Pancreas (tissue), 10 donors: ENCODE measurements around the gene CEP85L. TPM values are rescaled to one million over a fixed set of nuclear protein-coding genes. Genes with fewer than 3 reads are reported as not detected.

Source experiments
- ATAC-seq, 4 donors: fragments of 200-7000 bp; cut with Tn5 transposase; one replicate each; pipeline versions ENCODE4 v1.8.0 to v1.9.1; 2020; ENCODE audit warnings: mild to moderate bottlenecking in 4 of 4, moderate library complexity in 4 of 4
- DNase-seq, 6 donors: peaks; one replicate each; pipeline ENCODE4 v3.0.0-alpha.2; 2020
- FAIRE-seq: peaks from 2 replicates; lab custom pipeline; 2012; peaks lifted over from hg19 to GRCh38; lab: Jason Lieb, UNC
- H3K27ac ChIP-seq, 4 donors: fragments of 200-600 bp; sonication (generic); 1 replicate in 3 of 4; 2 replicates in 1 of 4; pipeline versions ENCODE4 v1.5.0 to v1.8.0; 2020
- H3K27me3 ChIP-seq, 4 donors: fragments of 200-600 bp; one replicate each; pipeline ENCODE4 v1.8.0; 2021
- H3K36me3 ChIP-seq, 3 donors: fragments of 200-600 bp; sonication (generic) in 1 of 3; one replicate each; pipeline versions ENCODE4 v1.5.0 to v1.8.0; 2020 to 2021
- H3K4me1 ChIP-seq, 3 donors: fragments of 200-600 bp; one replicate each; pipeline ENCODE4 v1.8.0; 2021
- H3K4me3 ChIP-seq, 4 donors: fragments of 200-600 bp; sonication (generic) in 2 of 4; one replicate each; pipeline versions ENCODE4 v1.5.0 to v1.8.0; 2020 to 2021
- H3K9me3 ChIP-seq, 4 donors: fragments of 200-600 bp; one replicate each; pipeline ENCODE4 v1.8.0; 2021
- CTCF ChIP-seq, 4 donors: fragments of 200-600 bp; sonication (generic) in 3 of 4; IDR thresholded peaks; one replicate each; pipeline versions ENCODE4 v1.5.0 to v1.8.0; 2021; ENCODE audit warnings: antibody characterized with exemption in 4 of 4
- WGBS, 2 donors: extraction: QIAGEN DNeasy Blood & Tissue Kit; methylation state at CpG; one replicate each; pipeline ENCODE4 v1.1.7; 2013; 5-methylcytosine and 5-hydroxymethylcytosine counted together
- intact Hi-C, 3 donors: fragments of 100-400 bp; cut with DNase I; formaldehyde crosslinking; loops; one replicate each; pipeline versions ENCODE4 v1.11.1 to v1.14.2; 2022
- polyA plus RNA-seq, 2 donors: library from polyadenylated mRNA; stranded (reverse); fragments of 200-250 nt; gene quantifications; one replicate each; pipeline ENCODE4 v1.2.3, GENCODE V29; 2013
- total RNA-seq, 6 donors: library from RNA; stranded (reverse); fragmentation: NEBNext Ultra II Directional in 4 of 6; extraction: Animal tissue kit (Norgen Biotek cat#: 25700) in 4 of 6; gene quantifications; one replicate each; pipeline versions ENCODE4 v1.2.1 to v1.2.4, GENCODE V29; 2021 to 2023
- donor health status: healthy with polysubstance abuse.
- donor health status: DM: no; HTN: no; CAD: no; lungs with moderate emphysema.
- donor health status: DM: no; HTN: no; CAD: no.
- donor health status: control.
- donor health status: control.
- donor health status: Bipolar disorder and iron deficiency.
- donor health status: DM: yes; HTN: yes; CAD: no.
- donor health status: DM: no; HTN: no; CAD: no.
- donor health status: DM: no; HTN: no; CAD: no.
- donor health status: DM: yes; HTN: yes; CAD: no.

CEP85L gene
- total and polyA plus RNA-seq, 8 donors = 1.1 to 8.1 (median 6.1) TPM

DNA sequence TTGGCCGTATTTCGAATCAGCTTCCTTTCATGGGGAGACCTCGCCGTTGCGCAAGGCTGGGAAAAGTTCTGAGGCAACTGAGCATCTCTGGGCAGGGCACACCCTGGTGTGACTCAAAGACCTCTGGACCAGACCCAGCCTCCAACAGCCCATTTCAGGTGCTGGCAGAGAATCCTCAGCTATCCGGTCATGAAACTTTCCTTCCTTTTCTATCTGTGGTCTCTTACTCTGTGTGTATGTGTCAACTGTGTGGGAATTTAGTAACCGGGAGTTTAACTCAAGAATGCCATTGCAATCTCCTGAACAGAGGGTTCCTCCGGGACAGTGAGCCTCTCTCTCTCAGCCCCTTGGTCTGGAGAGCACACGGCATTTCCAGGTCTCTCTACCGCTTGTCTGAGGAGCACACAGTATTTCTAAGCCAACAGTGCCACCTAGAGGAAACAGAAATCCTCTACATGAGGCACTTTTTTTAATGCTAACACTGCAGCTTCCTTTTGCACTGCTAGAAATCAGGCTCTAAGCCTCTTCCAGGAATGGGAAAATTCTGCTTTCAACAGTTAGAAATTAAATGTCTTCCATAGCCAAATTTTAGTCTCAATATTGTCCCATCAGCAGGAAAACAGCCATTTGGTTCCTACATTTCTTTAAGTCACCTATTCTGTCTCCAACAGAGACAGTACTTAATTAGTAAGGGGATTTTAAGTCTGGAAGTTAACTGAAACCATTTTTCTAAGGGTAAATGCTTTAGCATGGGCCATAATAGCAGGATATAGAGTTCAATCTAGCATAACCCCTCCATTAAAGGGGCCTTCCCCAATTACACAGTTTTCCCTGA, 70.6 kb downstream of the CEP85L start:
- ATAC-seq = peak; percentile 90 to 96 (median 93)
- no peaks in the 10 kb centered on the region for H3K9me3 ChIP-seq
- no peak overlapping the region for H3K27ac ChIP-seq
- 55 to 63% methylated on average over 10 of the region's 10 CpGs for WGBS, 2 donors
- peak; percentile 87 for FAIRE-seq
- no peaks in the 10 kb centered on the region for H3K27me3 ChIP-seq
- no peak overlapping the region for H3K4me3 ChIP-seq
- no peaks in the 10 kb centered on the region for H3K36me3 ChIP-seq
- intact Hi-C loops = no loop called here
- peak in 3 of 6 donors; percentile 32 to 41 (median 38) for DNase-seq
- peak in 3 of 4 donors; percentile 52 to 71 (median 71) for TF ChIP-seq CTCF (IDR thresholded peaks at IDR 0.05)
- peaks cover 0 to 7% (median 5%) of the 10 kb centered on the region in 3 donors for H3K4me1 ChIP-seq

DNA sequence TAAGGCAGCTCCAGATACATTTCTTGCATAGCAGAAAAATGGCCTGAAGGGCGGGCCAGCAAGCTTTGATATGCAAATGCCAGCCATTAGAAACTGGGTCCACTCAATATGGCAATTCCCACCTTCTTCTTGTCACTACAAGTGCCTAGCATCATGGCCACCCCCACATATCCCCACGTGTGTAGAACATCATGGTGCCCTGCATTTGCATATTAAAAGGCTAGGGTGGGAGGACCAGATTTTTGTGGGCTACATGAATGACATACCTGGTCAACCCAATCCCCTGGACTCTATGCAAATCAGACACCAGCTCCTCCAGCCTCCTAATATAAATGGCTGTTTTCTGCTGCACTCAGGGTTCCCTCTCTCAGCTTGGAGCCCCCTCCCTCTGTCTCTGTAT, 71.6 kb downstream of the CEP85L start:
- no peak for DNase-seq
- H3K27ac ChIP-seq = no peak overlapping the region
- H3K27me3 ChIP-seq = no peaks in the 10 kb centered on the region
- intact Hi-C loops = no loop called here
- no peaks in the 10 kb centered on the region for H3K36me3 ChIP-seq
- TF ChIP-seq CTCF (IDR thresholded peaks at IDR 0.05) = no peak
- FAIRE-seq = no peak
- H3K9me3 ChIP-seq = no peaks in the 10 kb centered on the region
- H3K4me3 ChIP-seq = no peak overlapping the region
- WGBS, 2 donors = 93 to 94% methylated on average over 2 of the region's 2 CpGs
- H3K4me1 ChIP-seq = peaks cover 0 to 7% (median 5%) of the 10 kb centered on the region in 3 donors
- no peak for ATAC-seq

GRCh38 chr6:118578617-118579016, 72.8 kb downstream of the CEP85L start:
- FAIRE-seq = no peak
- WGBS, 2 donors = 97 to 98% methylated on average over 12 of the region's 12 CpGs
- intact Hi-C loops = no loop called here
- TF ChIP-seq CTCF (IDR thresholded peaks at IDR 0.05) = no peak
- no peak for DNase-seq
- Histone ChIP-seq H3K4me3 (no peak overlapping the region), H3K9me3 (no peaks in the 10 kb centered on the region), H3K27ac (no peak overlapping the region), H3K36me3 (no peaks in the 10 kb centered on the region), H3K27me3 (no peaks in the 10 kb centered on the region), H3K4me1 (peaks cover 0 to 7% (median 5%) of the 10 kb centered on the region in 3 donors)
- ATAC-seq = no peak

- no peak overlapping the region for H3K27ac ChIP-seq
- H3K27me3 ChIP-seq = no peaks in the 10 kb centered on the region
- TF ChIP-seq CTCF (IDR thresholded peaks at IDR 0.05) = no peak
- no peak overlapping the region for H3K4me3 ChIP-seq
- peaks cover 0 to 7% (median 5%) of the 10 kb centered on the region in 3 donors for H3K4me1 ChIP-seq
- ATAC-seq (no peak), FAIRE-seq (no peak), DNase-seq (no peak)
- 65 to 72% methylated on average over 4 of the region's 4 CpGs for WGBS, 2 donors
- H3K36me3 ChIP-seq = no peaks in the 10 kb centered on the region
- H3K9me3 ChIP-seq = no peaks in the 10 kb centered on the region
- intact Hi-C loops = no loop called here
Observed at GRCh38 chr6:118577972-118578371, 73.4 kb downstream of the CEP85L start.
